Fibroblast of villous mesenchyme (primary cell): ENCODE data around the gene ZMYND19. TPM values are rescaled to one million over a fixed set of nuclear protein-coding genes. Genes with fewer than 3 reads are reported as not detected.
A peak's percentile ranks its signal among the peaks of the same experiment; 100 is the strongest.

Experiments used
- DNase-seq: peaks from one replicate; pipeline ENCODE4 v3.0.0-alpha.2; 2010; ENCODE audit warnings: low read depth
- H3K4me3 ChIP-seq: 2 replicates; pipeline ENCODE4 v1.5.1; 2011; ENCODE audit warnings: low read depth, mild to moderate bottlenecking, low read length
- CTCF ChIP-seq: IDR thresholded peaks from 2 replicates; pipeline ENCODE4 v1.5.1; 2012; ENCODE audit warnings: low read depth, mild to moderate bottlenecking, low read length; ENCODE audit not compliant: insufficient read depth
- total RNA-seq: library from RNA; depleted of rRNA; stranded (reverse); fragments of >200 nt; gene quantifications from 2 replicates; pipeline ENCODE4 v1.2.3, GENCODE V29; 2012

The ZMYND19 gene
- total RNA-seq, 1 donor: 18.6 TPM

- H3K4me3 ChIP-seq: peak overlapping the region; percentile 65
- DNase-seq: no peak
- TF ChIP-seq CTCF: no peak
These were observed 16.4 kb upstream of the ZMYND19 start for GRCh38 chr9:137606734-137607138.

- H3K4me3 ChIP-seq: peak overlapping the region; percentile 65
- no peak for DNase-seq
- TF ChIP-seq CTCF: no peak
These were observed 15.8 kb upstream of the ZMYND19 start for GRCh38 chr9:137606005-137606621.

GRCh38 chr9:137605121-137606004 is 15.1 kb upstream of the ZMYND19 start, which contains the start of gene ARRDC1:
TSS of gene ARRDC1 (plus strand) at chr9:137605686. CDS start at chr9:137605718, 32 bp downstream.
- DNase-seq: peak; percentile 93
- no peak for TF ChIP-seq CTCF
- H3K4me3 ChIP-seq: peak within 1 kb of the TSS; percentile 65

- H3K4me3 ChIP-seq: peak overlapping the region; percentile 59
- DNase-seq: no peak
- TF ChIP-seq CTCF: no peak
These were observed 14.2 kb upstream of the ZMYND19 start for GRCh38 chr9:137604345-137605086.

- DNase-seq: no peak
- TF ChIP-seq CTCF: no peak
- H3K4me3 ChIP-seq: no peak overlapping the region
These were observed 13.6 kb upstream of the ZMYND19 start for GRCh38 chr9:137603879-137604278.

- no peak overlapping the region for H3K4me3 ChIP-seq
- TF ChIP-seq CTCF: no peak
- no peak for DNase-seq
These were observed 12.3 kb upstream of the ZMYND19 start for GRCh38 chr9:137602661-137603060.
